Urothelium cell line (cell line): ENCODE results near the gene RASGRP1.
A peak's percentile ranks its signal among the peaks of the same experiment; 100 is the strongest.

Experiments
- DNase-seq: peaks from one replicate; pipeline ENCODE4 v3.0.0; 2011; ENCODE audit warnings: low spot score, mixed read lengths
- FAIRE-seq: peaks from 2 replicates; lab custom pipeline; 2011; peaks lifted over from hg19 to GRCh38; lab: Jason Lieb, UNC

RASGRP1 gene

DNA sequence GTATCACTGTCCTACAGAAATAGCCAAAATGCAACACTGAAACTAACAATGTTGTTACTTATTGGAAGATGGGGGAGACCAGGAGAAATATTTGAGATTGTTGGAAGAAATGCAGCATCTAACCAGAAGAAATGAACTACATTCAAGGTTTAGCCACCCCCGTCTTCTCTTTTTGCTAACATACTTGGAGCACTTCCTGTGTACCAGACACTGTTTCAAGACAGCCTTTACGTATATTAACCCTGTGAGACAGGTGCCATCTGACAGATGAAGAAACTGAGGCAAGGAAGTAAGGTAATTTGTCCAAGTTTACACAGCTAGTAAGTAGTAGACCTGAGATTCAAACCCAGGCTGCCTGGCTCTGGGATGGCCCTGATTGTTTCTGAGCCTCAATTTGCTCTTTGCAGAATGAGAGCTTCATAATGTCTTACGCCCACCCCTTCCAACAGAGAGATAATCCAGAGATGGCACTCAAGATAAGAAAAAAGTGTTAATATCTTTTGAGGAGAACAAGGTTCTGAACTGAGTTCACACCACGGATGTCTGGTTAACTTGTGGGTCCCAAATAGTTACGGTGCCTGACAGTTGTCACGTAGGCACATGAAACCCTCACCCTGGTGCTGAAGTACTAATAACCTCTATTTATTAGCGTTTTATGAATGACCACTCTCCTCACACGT, 26.1 kb downstream of the RASGRP1 start:
- FAIRE-seq, result peak; percentile 9

DNA sequence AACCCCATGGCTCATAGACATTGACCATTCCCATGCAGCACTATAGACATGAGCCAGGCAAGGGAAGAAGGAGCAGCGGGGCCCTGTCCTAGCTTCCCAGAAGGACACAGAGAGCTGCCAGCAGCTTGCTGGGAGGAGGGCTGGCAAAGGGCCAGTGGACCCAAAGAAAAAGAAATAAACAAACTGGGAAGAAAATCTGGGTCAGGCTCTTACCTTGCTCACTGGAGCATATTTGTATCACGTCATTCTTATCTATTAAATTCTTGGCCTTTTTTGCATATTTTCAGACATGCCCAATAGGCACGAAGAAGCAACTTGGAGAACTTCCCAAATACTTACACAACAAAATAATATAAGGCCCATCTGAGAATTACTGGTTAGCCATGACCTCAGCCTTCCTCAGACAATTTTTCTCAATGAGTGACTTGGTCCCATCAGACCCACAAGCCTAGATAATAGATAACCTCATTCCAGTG, 28.4 kb downstream of the RASGRP1 start:
- DNase-seq (no peak), FAIRE-seq (no peak)

More for the DNA sequence above, 26.1 kb downstream of the RASGRP1 start:
- no peak for DNase-seq

DNA sequence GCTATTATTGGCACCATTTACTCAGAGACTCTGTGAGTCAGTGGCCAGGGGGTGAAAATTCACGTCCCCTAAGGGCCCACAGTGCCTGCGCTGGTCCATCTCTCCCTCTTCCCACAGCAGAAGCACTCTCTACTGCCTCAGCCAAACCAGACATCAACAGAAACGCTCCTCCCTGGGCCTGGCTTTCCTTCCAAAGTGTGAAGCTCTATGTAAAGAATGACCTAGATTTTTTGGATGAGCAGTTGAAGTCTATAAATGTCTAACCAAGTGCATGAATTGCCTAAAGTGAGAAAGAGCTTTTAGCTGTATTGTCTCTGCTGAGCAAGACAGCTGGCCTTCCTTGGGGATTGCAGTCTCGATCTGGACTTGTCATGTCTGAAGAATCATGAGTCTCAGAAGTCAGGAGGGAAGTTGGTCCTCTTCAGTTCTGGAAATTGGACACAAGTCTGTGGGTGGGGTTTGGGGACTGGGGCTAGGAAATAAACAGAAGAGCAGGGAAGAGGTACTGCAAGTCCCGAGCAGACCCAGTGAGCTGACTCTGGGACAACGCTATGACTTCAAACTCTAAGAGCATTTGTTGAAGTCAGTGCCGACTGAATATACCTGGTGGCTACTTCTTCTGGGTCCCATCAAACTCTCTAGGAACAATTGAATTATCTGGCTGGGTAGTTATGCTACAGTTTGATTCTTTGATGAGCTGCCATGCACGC, 29.0 kb downstream of the RASGRP1 start:
- DNase-seq (no peak), FAIRE-seq (no peak)

DNA sequence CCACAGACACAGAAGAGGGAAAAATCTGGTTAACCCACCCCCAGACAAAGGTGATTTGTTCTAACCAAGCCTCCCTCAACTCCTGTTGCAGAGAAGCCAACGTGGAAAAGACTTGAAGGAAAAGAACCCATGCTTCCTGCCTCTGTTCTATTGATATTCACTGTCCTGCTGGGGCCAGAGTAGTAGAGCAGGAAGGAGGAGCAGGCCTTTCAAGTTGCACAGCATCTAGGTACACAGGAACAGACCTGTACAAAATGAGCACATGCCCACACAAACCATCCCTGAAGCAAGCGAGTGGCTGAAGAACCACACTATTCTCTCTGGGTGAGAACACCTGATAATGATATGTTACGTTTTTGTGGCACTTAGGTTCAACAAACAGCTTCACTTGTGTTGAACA, 29.9 kb downstream of the RASGRP1 start:
- no peak for DNase-seq
- FAIRE-seq, result no peak

DNA sequence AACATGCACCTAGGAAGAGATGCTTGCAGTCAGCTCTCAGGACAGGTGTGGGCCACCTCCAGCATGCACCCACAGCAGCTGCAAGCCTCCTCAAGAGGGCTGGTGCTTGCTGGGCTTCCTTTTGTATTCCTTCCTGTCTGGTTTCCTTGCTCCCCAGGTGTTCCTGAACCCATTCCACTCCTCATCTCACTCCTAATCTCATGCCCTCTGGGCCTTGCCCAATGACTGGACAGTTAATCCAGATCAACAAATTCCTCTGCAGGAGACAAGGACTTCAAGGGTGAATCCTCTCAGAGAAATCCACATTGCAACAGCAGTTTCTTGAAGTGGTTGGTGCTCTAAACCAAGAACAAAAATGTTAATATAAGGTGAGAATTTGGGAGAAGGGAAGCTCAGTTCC, 30.7 kb downstream of the RASGRP1 start:
- no peak for FAIRE-seq

DNA sequence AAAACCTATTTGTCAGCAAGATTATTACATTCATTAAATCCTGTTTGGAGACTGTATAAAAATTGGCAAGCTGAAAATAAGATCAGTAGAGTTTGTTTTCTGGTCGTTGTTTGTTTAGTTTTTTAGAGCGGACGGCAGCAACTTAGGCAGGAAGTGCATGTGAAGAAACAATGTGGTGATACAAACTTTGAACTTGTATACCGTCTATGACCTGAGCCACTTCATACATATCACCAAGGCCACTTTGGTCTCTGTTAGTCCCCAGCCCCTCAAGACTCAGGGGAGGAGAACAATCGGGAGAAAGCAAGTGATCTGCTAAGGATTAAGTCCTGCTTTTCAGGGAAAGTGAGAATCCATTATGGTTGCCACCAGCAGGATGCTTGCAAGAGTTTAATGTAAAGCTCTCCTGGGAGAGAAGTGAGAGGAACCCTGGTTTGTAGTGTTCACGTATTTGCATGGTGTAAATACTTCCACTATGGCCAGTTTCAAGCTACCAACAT, 31.1 kb downstream of the RASGRP1 start:
- DNase-seq (no peak), FAIRE-seq (no peak)

More for the DNA sequence above, 30.7 kb downstream of the RASGRP1 start:
- no peak for DNase-seq

DNA sequence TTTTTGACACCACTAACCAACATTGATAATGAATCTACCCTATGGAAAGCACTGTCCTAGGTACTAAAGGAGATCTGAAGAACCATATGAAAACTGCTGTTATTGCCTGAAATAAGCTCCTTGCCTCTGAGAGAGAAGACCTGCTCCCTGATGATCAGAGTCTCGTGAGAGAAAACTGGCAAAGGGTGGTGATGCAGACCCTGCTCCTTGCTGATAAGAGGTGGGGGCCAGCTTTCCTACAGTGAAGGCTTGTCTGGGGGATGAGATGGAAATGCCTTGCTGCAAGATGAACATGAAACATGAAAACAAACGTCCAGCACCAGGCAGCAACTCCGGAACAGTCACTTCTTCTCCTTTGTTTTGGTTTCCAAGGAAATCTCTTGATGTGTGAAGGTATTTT, 31.9 kb downstream of the RASGRP1 start:
- FAIRE-seq, result no peak
- no peak for DNase-seq

DNA sequence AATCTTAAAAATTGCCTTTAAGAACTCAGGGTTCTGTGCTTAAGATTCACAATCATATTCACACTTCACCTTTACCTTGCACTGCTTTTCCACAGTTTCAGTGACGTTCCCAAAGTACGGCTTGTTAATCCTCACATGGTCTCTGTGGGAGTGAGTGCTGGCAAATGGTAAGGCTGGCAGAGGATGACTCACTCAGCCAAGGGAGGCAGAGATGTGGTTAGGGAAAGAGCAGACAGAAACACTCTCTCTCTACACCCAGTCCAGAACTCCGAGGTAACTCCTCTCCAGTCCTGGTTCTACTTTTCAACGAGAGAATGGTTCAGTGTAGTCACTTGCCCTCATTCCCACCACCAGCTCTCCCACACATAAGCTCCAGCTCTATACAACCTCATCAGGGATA, 33.1 kb downstream of the RASGRP1 start:
- peak; percentile 79 for DNase-seq
- peak; percentile 59 for FAIRE-seq

DNA sequence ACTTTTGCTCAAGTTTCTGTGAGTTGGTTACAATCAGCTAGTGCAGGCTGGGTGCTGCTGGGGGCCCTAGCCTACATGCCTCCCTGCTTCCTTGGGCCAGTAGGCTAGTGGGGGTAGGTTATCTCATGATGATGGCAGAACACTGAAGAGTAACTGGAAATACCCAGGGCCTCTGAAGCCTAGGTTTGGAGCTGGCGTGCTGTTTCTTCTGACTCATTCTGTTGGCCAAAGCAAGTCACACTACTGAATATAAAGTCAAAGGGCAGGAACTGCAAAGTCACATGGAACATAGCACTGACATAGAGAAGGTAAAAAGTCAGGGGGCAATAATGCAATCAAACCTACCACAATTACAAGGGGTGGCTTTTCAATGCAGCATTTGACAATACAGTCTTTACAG, 34.5 kb downstream of the RASGRP1 start:
- no peak for FAIRE-seq
- no peak for DNase-seq

DNA sequence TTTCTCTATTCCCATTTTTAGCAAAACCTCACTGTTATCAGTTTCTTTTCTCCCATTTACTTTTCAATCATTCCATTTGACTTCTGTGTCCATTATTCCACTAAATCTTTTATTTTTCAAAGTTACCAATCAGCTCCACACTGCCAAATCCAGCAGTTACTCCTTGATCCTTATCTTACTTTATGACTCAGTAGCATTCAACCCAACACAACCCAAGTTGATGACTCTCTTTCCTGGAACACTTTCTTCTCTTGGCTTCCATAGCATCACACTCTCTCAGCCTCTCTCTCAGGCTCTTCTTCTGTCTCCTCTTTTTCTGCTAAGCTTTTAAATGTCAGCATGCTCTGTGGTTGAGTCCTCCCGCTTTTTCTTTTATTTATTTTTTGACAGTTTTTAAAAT, 36.3 kb downstream of the RASGRP1 start:
- DNase-seq (no peak), FAIRE-seq (no peak)

DNA sequence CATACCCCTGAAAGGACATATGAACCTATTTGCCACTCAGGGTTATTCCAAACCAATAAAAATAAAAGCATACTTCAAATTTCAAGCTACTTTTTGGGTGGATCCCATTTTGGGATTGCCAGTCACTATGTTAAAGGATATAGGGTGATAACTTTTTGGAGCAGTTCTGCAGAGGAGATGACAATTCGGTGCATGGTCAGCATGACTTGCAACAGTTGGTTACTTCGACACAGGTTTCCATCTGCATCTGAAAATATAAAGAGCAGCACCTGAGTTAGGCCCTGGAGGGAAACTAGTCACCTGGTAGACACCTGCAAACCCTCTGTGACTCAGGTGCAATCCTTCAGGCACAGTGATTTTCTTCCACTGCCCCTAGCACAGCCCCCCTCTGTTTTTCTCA, 38.5 kb downstream of the RASGRP1 start:
- no peak for FAIRE-seq
- DNase-seq, result no peak

DNA sequence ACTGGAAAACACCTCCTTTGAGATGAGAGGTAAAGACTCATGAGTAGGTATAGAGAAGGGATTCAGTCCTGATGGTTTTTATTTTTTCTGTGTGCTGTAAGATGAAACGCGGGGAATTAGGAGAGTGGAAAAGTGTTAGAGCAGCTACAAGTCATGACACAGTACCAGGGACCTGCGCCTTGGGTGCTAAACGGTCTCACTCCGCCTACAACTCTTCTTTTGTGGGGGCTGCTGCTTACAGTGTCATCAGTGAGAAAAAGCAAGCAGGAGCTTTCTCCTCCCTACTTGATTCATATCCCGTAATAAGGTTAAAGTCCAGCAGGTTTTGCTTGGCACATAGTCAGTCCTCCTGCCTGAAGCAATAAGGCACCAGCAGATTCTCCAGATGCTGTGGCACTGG, 39.1 kb downstream of the RASGRP1 start:
- FAIRE-seq (no peak), DNase-seq (no peak)

DNA sequence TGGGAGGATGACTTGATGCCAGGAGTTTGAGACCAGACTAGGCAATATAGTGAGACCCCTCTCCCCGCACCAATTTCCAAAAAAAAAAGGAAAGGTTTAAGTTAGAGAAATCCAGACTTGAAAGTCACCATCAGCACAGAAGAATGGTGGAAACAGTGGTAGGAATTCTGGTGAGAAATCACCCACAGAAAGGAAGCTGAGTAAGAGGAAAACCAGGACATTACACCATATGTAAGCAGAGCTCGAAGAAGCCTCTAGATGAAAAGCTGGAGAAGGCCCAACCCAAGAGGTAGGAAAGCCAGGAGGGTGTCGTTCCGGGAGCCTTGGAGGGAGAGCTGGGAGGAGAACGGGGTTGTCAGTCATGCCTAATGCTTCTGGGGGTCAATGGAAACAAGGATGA, 40.5 kb downstream of the RASGRP1 start:
- DNase-seq (no peak), FAIRE-seq (no peak)

DNA sequence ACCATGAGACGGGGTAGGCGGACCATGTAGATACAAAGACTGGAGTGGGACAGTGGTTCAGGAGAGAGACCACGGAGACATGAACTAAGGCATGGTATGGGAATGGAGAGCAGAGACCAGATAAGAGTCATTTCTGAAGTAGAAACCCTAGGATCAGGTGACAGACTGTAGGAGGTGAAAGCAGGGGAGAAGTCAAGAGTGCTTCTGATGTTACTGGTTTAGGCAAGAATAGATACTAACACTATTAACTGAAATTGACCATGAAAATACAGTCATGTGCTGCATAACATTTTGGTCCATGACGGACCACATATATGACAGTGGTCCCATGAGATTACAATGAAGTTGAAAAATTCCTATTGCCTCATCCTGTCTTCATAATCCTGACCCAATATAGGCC, 41.7 kb downstream of the RASGRP1 start:
- no peak for FAIRE-seq
- no peak for DNase-seq

DNA sequence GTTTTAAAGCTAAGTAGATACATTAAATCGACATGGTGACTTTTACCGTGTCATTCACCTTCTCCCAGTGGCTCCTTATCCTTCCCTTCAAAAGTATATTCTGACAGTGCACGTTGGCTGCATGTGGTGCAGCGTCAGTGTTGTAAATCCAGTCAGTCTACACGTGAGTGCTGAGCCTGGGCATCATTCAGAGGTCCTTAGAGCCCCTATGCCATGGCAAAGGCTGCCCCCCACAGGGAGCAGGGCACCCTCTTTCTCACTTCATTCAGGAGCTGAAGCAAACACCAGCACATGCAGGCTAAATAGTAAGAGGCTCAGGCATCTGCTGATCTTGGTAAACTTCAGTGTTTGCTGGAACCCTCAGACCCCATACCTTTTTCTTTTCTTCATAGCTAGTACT, 43.3 kb downstream of the RASGRP1 start:
- FAIRE-seq, result no peak

DNA sequence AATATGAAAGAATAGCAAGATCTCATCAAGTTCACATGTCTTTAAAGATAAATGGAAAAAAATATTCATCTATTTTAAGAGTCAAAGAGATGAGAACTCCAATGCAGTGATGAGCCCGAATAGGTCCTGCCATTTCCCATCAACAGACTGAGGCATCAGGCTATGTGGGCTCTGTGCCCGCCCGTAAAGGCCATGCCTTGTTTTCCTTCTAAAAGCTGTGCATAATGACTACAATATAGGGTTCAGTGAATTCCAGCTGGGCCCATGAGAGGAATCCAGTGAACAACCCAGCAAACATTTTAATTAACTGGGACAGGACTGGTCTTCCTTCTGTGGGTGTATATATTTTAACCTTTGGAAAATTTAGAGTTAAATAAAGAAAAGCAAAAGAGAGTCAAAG, 44.6 kb downstream of the RASGRP1 start:
- FAIRE-seq, result no peak
- no peak for DNase-seq

More for the DNA sequence above, 43.3 kb downstream of the RASGRP1 start:
- no peak for DNase-seq

DNA sequence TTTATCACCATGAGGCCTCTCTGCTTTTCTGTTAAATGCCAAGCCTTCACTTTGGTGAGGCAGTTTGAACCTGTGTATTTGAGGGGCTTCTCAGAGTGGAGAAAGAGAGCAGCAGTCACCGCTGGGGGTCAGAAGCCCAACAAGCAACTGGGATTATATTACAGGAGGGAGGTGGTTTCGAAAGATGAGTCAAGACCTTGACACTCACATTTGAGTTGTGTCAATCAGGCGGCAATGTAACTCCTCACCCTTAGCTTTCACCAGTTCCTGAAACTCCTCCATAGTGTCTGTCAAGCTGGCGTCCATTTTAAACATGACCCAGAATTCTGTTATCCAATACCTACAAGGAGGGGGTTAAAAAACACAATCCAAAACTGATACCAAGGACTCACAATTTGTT, 46.5 kb downstream of the RASGRP1 start:
- FAIRE-seq (no peak), DNase-seq (no peak)

DNA sequence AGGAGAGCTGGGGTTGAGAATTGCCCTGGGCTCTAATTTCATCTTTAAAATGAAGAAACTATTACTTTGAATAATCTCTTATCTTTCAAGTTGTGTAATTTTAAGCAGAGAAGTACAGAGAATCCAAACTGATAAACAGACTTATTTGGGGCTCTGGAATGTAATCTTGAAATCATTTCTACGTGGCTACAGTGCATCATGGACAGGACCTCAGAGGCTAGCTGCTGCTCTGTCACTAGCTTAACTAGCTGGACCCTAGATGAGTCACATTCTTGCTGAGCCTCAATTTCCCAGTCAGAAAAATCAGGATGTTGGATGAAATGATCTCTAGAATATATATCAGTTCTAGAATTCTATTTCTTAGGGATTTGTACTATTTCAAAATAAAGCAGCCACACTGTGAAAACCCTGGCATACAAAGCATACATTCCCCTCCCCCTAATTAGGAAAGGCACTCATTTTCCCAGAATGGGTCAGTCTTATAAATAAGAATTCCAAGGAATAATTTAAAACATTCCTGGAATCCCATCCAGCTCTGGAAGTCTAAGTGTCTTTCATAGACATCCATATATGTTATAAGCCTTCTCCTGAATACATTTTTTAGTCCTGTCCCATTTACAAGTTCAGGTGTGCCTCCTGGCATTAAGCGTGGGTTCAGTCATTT, 47.2 kb downstream of the RASGRP1 start:
- DNase-seq, result no peak
- no peak for FAIRE-seq

DNA sequence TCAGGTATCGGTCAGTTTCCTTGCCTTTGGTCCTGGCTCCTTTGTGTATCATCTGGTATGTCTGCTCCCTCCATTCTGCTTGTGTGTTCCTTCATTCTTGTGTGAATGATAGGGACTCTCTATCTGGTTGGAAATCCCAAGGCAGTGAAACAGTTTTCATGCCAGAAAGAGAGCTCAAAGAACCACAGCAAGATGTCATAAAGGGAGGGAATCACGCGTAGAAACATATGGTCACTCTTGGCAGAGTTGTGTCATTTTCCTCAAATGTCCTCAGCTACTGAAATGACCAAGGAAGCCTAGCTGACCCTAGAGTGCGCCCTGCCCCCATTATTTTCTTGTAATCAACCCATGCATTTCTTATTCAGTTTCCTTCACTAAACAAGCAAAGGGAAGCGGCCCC, 48.0 kb downstream of the RASGRP1 start:
- no peak for FAIRE-seq
- DNase-seq, result no peak

DNA sequence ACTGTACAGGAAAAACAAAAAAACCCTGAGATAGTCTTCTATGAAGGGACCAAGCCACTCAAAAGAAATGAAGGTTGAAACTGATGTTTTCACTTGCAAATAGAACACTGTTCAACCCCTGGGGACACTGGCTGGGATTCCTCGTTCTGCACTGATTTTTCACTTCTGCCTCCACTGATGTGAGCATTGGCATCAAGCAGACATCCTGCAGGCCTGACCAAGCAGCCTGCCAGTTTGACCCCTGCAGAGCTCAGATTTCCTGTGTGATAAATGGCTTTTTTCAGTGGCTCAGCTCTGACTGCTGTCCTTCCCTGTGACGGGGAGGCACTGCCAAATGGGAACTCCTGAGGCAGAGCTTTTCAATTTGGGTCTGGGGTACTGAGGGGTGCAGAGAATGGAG, 50.0 kb downstream of the RASGRP1 start:
- no peak for DNase-seq
- FAIRE-seq, result no peak

DNA sequence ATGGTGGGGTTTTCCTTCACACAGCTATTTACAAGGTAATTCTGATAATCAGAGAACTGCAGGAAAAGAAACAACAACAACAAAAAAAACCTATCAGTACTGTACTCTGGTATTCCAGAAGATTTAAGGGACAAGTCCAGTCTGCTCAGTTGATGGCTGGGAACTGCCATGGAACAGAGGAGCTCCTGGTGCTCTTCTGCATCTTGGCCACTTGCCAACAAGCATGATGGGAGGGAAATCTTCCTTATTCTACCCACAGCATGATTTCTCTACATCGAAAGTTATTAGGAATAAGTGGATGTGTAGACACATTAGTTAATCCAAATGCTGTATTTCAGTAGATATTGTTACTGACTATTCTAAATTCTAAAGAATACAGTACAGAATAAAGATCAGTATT, 51.7 kb downstream of the RASGRP1 start:
- FAIRE-seq (no peak), DNase-seq (no peak)

DNA sequence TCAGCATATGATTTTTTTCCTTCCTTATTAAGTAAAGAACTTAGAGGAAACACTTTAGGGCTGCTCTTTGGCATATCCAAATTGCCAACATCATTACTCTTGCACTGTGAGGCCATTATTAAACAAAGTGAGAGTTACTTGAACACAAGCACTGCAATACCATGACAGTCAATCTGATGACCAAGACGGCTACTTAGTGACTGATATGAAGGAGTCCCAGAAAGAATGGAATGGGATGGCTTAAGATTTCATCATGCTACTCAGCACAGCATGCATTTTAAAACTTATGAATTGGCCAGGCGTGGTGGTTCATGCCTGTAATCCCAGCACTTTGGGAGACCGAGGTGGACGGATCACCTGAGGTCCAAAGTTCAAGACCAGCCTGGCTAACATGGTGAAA, 55.5 kb downstream of the RASGRP1 start:
- FAIRE-seq, result no peak
- DNase-seq, result no peak
